HEK293 (cell line): ENCODE measurements around the gene KRT73.

ENCODE experiments used
- CTCF ChIA-PET: fragments of 350-600 bp; formaldehyde crosslinking; extraction: SDS; loops from one replicate; lab custom pipeline; 2021; ENCODE audit warnings: antibody characterized with exemption; lab: Yijun Ruan, JAX
- POLR2A ChIA-PET: fragments of 300-600 bp; formaldehyde crosslinking; extraction: SDS; loops from one replicate; lab custom pipeline; 2020; ENCODE audit warnings: antibody characterized with exemption, inconsistent platforms; lab: Yijun Ruan, JAX
- H3K27ac ChIP-seq: fragments of 200-500 bp; sonication (Bioruptor generic); 2 replicates; pipeline ENCODE4 v1.5.1; 2014; ENCODE audit warnings: low read depth, low read length, control low read depth, inconsistent platforms; ENCODE audit errors: extremely low read depth
- H3K36me3 ChIP-seq, 2 experiments: fragments of 200-500 bp in 1 of 2; sonication (Bioruptor generic) in 1 of 2; 1 replicate in 1 of 2; 2 replicates in 1 of 2; pipeline ENCODE4 v1.5.1; 2014 to 2017; ENCODE audit warnings: inconsistent platforms in 2 of 2, low read length in 2 of 2; ENCODE audit not compliant: control insufficient read depth in 2 of 2, insufficient read depth in 1 of 2
- H3K4me1 ChIP-seq: fragments of 200-500 bp; sonication (Bioruptor generic); 2 replicates; pipeline ENCODE4 v1.5.1; 2014; ENCODE audit warnings: mild to moderate bottlenecking, low read length, inconsistent platforms; ENCODE audit not compliant: control insufficient read depth, insufficient read depth
- H3K4me3 ChIP-seq: 2 replicates; pipeline ENCODE4 v1.5.1; 2011; ENCODE audit warnings: low read depth, mild to moderate bottlenecking, control low read depth, low read length, moderate library complexity
- H3K9me3 ChIP-seq: fragments of 200-500 bp; sonication (Bioruptor generic); 2 replicates; pipeline ENCODE4 v1.5.1; 2014; ENCODE audit warnings: low read depth, low read length, inconsistent platforms; ENCODE audit not compliant: control insufficient read depth, insufficient read depth
- EGR2 ChIP-seq: fragments of 450-650 bp; formaldehyde crosslinking; IDR thresholded peaks from 2 replicates; pipeline ENCODE4 v1.5.1; 2016; ENCODE audit warnings: low read depth, missing biosample characterization, missing genetic modification characterization
- HOXC10 ChIP-seq: sonication (generic); formaldehyde crosslinking; IDR thresholded peaks from 2 replicates; pipeline ENCODE4 v1.8.1; 2023; ENCODE audit warnings: mild to moderate bottlenecking, missing genetic modification reagents
- TRIM28 ChIP-seq: IDR thresholded peaks from 2 replicates; pipeline ENCODE4 v1.6.1; 2011; ENCODE audit warnings: low read length, control low read depth, borderline replicate concordance
- ZFHX2 ChIP-seq: fragments of 450-650 bp; formaldehyde crosslinking; conservative IDR thresholded peaks from 2 replicates; pipeline ENCODE4 v1.5.1; 2016; ENCODE audit warnings: missing biosample characterization, missing genetic modification characterization
- ZNF473 ChIP-seq: fragments of 450-650 bp; formaldehyde crosslinking; IDR thresholded peaks from 2 replicates; pipeline ENCODE4 v1.5.1; 2017; ENCODE audit warnings: missing biosample characterization, missing genetic modification characterization
- ZNF530 ChIP-seq: fragments of 450-650 bp; formaldehyde crosslinking; IDR thresholded peaks from 2 replicates; pipeline ENCODE4 v1.5.1; 2016; ENCODE audit warnings: low read depth, missing biosample characterization, missing genetic modification characterization
- ZNF623 ChIP-seq: fragments of 450-650 bp; formaldehyde crosslinking; IDR thresholded peaks from 2 replicates; pipeline ENCODE4 v1.5.1; 2016; ENCODE audit warnings: missing biosample characterization, missing genetic modification characterization
- ZNF654 ChIP-seq: fragments of 450-650 bp; formaldehyde crosslinking; IDR thresholded peaks from 2 replicates; pipeline ENCODE4 v1.5.1; 2016; ENCODE audit warnings: low read depth, missing biosample characterization, missing genetic modification characterization
- ZNF76 ChIP-seq: fragments of 450-650 bp; formaldehyde crosslinking; IDR thresholded peaks from 2 replicates; pipeline ENCODE4; 2016; ENCODE audit warnings: low read depth, missing biosample characterization, missing genetic modification characterization, borderline replicate concordance
- ZNF776 ChIP-seq: fragments of 450-650 bp; formaldehyde crosslinking; IDR thresholded peaks from 2 replicates; pipeline ENCODE4 v1.5.0; 2017; ENCODE audit warnings: missing biosample characterization, missing genetic modification characterization, borderline replicate concordance
- ZNF777 ChIP-seq: fragments of 450-650 bp; formaldehyde crosslinking; IDR thresholded peaks from 2 replicates; pipeline ENCODE4 v1.5.1; 2017; ENCODE audit warnings: missing biosample characterization, missing genetic modification characterization, borderline replicate concordance
- ZNF785 ChIP-seq: fragments of 450-650 bp; formaldehyde crosslinking; IDR thresholded peaks from 2 replicates; pipeline ENCODE4 v1.5.1; 2016; ENCODE audit warnings: missing biosample characterization, missing genetic modification characterization
- ZNF792 ChIP-seq: fragments of 450-650 bp; formaldehyde crosslinking; IDR thresholded peaks from 2 replicates; pipeline ENCODE4 v1.5.1; 2016; ENCODE audit warnings: missing biosample characterization, missing genetic modification characterization
- ZNF830 ChIP-seq: fragments of 450-650 bp; IDR thresholded peaks from 2 replicates; pipeline ENCODE4 v1.5.0; 2018; ENCODE audit warnings: missing biosample characterization, missing genetic modification characterization, low read depth, mild to moderate bottlenecking, moderate library complexity
- TF ChIP-seq, protein P1 (sequence below): fragments of 450-650 bp; formaldehyde crosslinking; IDR thresholded peaks from 2 replicates; pipeline ENCODE4 v1.5.1; 2016; ENCODE audit warnings: missing biosample characterization, missing genetic modification characterization
- TF ChIP-seq, protein P2 (sequence below): fragments of 450-650 bp; formaldehyde crosslinking; IDR thresholded peaks from 2 replicates; pipeline ENCODE4 v1.5.1; 2016; ENCODE audit warnings: missing biosample characterization, missing genetic modification characterization

KRT73 gene

DNA sequence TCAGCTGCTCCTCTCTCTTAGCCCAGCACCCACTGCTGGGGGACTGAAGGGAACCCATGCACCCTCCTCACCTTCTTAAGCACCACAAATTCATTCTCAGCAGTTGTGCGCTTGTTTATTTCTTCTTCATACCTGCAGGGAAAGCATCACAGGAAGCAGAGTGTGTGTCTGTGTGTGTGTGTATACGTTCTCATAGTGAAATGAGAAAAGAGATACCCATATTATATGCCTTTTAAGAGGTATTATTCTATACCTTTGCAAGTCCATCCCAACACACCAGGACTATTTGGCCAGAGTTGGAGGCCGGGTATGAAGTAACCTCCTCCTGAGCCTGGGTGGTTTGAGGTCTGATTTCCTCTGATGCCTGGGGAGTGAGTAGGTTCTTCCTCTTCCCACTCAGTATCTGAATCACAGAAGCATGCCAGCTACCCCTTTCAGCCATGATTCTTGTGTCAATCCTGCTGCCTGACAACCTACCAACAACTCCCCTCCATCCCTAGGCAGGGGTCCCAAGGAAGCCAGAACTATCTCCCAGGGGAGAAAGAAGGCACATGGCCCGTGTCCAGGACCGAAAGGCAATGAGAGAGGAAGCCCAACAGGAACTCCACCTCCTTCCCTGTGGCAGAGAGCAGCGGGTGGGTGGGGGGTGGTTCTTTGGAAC, 3.0 kb downstream of the KRT73 start:
- no peak overlapping the region for H3K27ac ChIP-seq
- TF ChIP-seq ZNF830 (tag by site-specific recombination) (no peak), ZNF792 (tag by site-specific recombination) (no peak), ZFHX2 (tag by site-specific recombination) (peak; percentile 52), EGR2 (tag by site-specific recombination) (peak; percentile 75), ZNF623 (tag by site-specific recombination) (no peak)

DNA sequence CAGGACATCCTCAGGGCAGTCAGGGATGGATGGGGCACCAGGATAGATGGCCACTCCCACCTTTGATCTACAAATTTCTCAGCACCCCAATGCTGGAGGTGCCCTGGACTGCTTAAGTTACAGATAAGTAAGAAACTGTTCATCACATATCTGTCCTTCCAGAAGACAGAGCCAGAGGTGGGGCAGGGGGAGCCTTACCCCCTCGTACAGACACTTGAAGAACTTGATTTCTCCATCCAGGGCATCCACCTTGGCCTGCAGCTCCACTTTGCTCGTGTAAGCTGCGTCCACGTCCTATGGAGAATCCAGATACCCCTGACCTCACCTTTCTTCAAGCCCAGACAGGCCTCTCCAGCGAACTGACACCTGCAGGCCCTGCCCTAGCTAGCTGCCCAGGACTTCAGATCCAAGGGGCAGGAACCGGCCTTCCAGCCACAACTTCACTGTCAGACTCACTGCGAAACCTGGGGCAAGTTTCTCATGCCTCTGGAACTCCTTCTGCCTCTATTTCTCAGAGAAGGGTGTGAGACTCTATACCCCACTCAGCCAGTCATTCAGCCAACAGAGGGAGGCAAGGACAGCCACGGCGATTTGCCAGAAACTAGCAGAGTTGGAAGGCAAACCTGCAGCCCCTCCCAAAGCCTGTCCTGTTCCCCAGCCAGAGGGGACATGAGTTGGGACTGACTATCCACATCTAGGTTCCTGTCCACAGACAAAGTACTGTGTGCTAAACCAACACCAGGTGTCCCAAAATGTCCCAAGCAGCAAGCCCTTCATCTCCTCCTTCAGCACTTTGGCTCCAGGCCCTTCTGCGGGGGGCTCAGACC, 3.8 kb downstream of the KRT73 start:
- no peak overlapping the region for H3K27ac ChIP-seq
- no peaks in the 10 kb centered on the region for H3K4me1 ChIP-seq
- no peaks in the 10 kb centered on the region for H3K9me3 ChIP-seq
- CTCF ChIA-PET, result no interaction called here
- no peak overlapping the region for H3K4me3 ChIP-seq
- no peak for TF ChIP-seq ZNF785 (tag by site-specific recombination)
- TF ChIP-seq ZNF473 (tag by site-specific recombination), result no peak
- TF ChIP-seq ZNF530 (tag by site-specific recombination), result no peak
- TF ChIP-seq TRIM28, result no peak
- no peak for TF ChIP-seq ZNF654
- no peak for TF ChIP-seq ZNF776 (tag by site-specific recombination)
- no peak for TF ChIP-seq ZFHX2 (tag by site-specific recombination)
- TF ChIP-seq HOXC10 (CRISPR knock-in tag), result no peak
- TF ChIP-seq, protein P1, sequence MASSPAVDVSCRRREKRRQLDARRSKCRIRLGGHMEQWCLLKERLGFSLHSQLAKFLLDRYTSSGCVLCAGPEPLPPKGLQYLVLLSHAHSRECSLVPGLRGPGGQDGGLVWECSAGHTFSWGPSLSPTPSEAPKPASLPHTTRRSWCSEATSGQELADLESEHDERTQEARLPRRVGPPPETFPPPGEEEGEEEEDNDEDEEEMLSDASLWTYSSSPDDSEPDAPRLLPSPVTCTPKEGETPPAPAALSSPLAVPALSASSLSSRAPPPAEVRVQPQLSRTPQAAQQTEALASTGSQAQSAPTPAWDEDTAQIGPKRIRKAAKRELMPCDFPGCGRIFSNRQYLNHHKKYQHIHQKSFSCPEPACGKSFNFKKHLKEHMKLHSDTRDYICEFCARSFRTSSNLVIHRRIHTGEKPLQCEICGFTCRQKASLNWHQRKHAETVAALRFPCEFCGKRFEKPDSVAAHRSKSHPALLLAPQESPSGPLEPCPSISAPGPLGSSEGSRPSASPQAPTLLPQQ, result no peak
- no peak for TF ChIP-seq ZNF76
- TF ChIP-seq, protein P2, sequence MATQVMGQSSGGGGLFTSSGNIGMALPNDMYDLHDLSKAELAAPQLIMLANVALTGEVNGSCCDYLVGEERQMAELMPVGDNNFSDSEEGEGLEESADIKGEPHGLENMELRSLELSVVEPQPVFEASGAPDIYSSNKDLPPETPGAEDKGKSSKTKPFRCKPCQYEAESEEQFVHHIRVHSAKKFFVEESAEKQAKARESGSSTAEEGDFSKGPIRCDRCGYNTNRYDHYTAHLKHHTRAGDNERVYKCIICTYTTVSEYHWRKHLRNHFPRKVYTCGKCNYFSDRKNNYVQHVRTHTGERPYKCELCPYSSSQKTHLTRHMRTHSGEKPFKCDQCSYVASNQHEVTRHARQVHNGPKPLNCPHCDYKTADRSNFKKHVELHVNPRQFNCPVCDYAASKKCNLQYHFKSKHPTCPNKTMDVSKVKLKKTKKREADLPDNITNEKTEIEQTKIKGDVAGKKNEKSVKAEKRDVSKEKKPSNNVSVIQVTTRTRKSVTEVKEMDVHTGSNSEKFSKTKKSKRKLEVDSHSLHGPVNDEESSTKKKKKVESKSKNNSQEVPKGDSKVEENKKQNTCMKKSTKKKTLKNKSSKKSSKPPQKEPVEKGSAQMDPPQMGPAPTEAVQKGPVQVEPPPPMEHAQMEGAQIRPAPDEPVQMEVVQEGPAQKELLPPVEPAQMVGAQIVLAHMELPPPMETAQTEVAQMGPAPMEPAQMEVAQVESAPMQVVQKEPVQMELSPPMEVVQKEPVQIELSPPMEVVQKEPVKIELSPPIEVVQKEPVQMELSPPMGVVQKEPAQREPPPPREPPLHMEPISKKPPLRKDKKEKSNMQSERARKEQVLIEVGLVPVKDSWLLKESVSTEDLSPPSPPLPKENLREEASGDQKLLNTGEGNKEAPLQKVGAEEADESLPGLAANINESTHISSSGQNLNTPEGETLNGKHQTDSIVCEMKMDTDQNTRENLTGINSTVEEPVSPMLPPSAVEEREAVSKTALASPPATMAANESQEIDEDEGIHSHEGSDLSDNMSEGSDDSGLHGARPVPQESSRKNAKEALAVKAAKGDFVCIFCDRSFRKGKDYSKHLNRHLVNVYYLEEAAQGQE, result no peak
- no peak for TF ChIP-seq ZNF777 (tag by site-specific recombination)
- TF ChIP-seq, all 188 proteins: peak for 0
- H3K36me3 ChIP-seq, result no peaks in the 10 kb centered on the region
- POLR2A ChIA-PET, result no interaction called here

More for the DNA sequence above, 3.0 kb downstream of the KRT73 start:
- ChIA-PET CTCF (no interaction called here), POLR2A (no interaction called here)
- H3K36me3 ChIP-seq, result no peaks in the 10 kb centered on the region
- H3K4me1 ChIP-seq, result no peaks in the 10 kb centered on the region
- no peaks in the 10 kb centered on the region for H3K9me3 ChIP-seq
- H3K4me3 ChIP-seq, result no peak overlapping the region
